Activated CD4-positive, alpha-beta T cell treated with anti-CD3 and anti-CD28 coated beads, Interleukin-2, amount 50 U/mL, for 24 hours (primary cell): Measurements from ENCODE around the gene UTS2R.

Experiments used
- DNase-seq, 2 donors: peaks; one replicate each; pipeline ENCODE4 v3.0.0-alpha.2; 2020; ENCODE audit warnings: low read depth in 1 of 2, low spot score in 1 of 2

The UTS2R gene

DNA sequence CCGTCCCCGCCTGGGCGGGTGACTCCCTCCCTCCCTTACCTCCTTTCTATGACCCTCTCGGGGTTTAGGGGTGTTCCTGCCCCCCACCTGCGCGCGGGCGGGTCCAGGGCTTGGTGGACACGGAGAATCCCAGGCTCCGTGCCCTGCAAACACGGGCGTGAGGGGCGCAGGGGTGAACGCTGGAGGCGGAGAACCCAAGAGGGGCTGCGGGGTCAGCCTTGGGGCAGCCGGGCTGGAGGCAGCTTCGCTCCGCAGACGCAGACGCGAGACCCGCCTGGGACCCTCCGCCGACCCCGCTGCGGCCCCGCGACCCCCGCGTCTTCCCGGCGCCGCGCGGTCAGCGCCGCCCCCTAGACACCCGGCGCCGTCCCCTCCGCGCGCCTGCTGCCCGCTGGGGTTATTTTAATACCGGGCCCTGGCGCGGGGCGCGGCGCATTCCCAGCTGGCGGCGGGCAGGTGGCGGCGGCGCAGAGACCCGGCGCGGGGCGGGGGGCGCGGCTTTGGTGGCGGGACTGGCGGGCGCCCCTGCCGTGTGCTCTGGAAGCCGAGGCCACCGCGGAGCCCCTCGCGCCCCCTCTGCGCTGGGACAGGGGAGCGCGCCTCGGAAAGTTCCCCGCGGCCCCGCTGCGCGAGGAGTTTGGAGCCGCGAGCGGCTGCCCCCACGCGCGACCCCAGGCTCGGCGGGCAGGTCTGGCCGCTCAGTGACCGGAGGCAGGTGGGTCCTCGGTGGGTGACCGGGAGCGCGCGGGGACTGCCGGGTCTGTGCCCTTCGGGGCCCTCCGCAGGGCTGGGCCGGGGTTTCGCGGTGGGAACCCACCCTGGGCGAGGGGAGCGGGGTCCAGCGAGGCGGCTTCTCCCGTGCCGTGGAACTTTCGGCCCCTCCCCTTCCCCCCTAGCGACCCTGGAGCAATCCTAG lies at the start of gene UTS2R:
TSS of gene UTS2R (plus strand) at position 433 of the 916 bp plus-strand sequence. CDS start 2,560 bp downstream, outside the sequence.
- no peak for DNase-seq

DNA sequence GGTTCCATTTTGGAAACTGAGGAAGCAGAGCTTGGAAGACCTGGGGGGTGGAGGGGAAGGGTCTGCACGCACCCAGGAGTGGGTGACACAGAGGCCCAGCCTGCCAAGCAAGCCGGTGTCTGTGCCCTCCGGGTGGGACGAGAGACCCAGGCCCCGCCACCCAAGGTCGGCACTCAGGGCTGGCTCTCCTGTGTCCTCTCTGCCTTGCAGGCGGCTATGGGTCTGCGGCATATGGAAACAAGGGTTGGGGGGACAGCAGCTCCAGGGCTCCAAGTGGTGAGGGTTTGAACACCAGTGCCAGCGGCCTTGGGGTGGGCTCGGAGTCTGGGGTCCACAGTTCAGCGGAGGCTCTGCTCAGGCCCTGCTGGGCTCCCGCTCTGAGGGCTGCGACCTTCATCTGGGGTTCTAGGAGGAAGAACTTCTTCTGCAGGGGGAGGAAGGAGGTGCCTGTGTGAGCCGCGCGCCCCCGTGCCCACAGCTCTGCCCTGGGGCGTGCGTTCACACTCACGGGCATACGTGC lies 49.6 kb upstream of the UTS2R start:
- DNase-seq = no peak

DNA sequence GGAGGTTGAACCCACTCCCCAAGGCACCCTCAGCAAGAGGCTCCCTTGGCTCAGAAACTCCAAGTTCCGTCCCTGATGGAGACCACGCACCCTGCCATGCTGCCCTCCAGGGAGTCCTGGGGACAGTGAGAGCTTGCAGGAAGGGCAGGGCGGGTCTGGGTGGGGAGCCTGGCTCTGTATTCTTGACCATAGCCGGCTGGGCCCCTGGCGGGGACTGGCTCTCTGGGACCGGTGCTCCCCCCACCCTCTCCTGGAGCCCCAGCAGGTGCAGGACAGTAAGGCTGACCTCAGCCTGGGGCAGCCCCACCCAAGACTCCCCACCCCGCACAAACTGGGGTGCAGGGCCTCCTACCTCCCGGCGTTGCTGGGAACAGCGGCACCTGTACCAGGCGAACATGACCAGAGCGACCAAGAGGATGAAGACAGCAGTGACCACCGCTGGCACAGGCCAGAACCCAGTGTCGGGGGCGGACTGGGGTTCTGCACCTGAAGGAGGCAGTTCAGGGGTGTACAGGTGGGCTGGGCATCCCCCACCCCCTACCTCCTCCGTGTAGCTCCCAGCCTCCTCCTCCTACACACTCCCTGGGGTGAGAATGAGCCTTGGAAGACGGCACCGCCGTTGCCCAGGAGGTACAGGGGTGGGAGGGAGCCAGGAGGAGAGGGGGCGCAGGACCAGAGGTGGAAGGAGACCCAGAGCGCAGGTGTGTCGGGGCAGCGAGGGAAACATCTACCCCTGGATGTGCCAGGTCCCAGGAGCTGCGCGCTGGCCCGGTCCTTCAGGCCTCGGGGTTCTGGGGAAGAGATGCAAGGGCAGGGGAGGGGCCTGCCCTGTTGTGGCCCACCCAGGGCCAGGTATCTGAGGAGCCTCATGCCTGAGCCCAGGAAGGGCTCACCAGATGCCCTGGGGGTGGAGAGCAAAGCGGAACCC lies 48.8 kb upstream of the UTS2R start:
- no peak for DNase-seq

DNA sequence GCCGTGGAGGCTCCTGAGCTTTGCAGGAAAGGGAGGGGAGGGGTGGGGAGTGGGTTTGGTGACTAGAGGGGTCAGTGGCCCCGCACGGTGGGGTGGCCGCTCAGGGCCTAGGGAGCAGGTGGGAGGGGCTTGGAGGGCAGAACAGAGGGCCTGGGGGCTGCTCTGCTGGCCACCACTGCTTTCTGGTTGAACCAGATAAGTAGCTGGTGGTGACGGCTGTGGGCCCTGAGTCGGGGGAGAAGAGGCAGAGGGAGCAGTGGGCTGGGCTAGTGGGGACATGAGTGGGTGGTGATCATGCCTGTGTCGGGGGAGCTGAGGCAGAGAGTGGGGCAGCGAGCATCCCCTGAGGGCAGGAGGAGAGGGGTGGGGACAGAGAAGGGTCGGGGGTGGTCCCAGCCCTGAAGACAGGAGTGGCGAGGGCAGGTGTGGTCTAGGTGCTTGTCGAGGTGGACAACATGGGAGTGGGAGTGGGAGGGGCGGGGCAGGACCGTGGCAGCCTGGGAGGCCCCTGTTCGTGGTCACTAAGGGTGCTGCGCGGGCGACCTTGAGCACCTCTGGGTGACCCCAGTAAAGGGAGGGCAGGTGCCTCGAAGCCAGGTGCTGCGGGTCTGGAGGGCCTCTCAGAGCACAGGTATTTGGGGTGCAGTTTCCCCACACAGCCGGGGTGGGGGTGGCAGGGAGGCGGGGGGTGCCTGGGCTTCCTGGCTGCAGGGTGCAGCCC lies 47.9 kb upstream of the UTS2R start:
- DNase-seq = no peak

DNA sequence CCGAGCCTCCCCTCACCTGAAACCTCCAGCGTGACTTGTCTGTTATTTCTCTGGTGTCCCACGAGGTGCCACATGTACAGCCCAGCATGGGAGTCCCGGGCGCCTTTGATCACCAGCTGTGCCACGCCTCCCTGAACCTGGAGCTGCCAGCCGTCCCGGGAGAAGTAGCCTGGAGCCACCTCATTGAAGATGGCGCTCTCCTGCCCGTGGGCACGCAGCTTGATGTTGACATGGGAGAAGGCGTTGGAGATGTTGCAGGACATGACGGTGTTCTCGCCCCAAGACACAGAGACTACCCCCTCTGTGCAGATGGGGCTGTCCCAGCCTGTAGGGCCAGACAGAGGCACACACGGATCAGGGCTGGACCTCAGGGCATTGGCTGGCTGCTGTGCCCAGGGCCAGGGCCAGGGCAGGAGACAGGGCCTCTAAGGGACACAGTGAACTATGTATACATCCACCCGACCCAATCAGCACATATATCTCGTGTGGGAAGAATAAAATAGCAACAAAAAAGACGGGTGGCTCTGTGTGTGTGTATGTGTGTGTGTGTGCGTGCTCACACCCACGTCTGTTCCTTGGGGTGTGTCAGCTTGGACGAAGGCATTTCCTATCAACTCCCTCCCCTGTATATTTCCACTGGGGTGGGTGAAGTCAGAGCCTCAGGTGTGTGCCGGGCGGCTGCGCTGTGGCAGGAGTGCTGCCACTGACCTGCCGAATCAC lies 46.8 kb upstream of the UTS2R start:
- no peak for DNase-seq

DNA sequence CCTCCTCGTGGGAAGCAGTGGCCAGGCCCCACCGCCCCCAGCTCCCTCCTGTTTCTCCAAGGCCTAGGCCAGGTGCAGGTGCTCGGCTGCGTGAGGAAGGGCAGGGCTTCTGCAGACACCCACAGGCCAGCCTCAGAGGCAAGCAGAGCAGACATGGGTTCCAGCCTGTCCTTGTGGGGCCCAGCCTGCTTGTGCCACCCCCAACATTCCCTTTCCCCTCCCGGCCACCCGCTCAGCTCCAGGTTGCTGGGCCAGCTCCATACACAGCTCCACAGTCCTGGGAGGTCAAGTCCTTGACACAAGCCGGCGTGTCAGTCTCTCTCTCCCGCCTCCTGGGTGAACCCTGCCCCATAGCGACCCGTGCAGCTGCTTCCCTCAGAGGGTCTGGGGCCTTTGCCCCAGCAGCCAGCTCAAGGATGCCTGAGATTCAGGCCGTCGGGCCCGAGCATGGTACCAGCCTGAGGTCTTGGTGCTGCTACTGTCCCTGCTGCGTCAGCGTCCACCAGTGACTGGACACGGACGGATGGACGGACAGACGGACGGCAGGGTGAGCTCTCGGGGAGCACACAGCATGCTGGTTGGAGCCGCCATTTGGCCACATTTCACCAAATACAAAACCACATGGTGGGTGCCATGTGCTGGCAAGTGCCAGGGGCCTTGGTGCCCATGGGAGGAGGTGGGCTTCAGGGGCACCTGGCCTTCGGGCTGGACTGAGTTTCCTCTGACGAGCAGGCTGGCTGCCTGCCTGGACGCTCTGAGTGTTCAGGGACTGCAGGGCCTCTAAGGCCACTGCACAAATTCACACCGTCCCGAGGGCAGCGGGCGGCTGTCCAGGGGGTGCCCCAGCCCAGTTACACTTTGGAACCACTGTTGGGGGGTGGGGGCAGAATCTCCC lies 46.0 kb upstream of the UTS2R start:
- no peak for DNase-seq

DNA sequence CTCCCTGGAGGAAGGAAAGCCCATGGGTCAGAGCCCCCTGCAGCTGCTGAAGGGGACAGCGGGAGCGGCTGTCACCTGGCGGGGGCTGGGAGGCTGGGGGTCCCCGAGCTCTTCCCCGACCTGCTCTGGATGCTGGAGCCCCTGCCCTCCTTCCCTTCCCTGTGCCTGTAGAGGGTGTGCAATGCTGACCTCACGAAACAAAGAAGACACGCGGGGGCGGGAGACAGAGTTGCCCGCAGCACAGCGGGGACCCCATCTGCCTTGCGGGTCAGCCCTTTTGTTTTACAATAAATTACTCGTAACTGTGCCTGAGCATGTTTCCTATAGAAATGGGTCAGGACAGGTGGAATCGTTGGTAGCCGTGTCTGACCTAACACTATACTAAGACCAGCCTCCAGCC lies 44.3 kb upstream of the UTS2R start:
- no peak for DNase-seq

DNA sequence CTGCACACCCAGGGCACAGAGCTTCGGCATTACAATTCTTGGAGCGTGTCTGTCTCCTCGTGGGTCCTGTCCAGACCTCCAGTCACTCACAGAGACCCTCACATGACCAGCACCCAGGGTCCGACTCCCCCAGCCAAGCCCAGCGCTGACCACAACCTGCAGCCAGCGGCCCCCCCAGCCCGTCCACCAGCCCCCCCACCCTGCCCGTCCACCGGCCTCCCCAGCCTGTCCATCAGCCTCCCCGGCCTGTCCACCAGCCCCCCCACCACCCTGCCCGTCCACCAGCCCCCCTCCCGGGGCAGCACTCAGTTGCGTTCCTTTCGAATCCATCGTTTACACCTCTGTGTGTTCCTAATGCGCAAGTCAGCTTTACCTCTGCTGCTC lies 43.8 kb upstream of the UTS2R start:
- no peak for DNase-seq

DNA sequence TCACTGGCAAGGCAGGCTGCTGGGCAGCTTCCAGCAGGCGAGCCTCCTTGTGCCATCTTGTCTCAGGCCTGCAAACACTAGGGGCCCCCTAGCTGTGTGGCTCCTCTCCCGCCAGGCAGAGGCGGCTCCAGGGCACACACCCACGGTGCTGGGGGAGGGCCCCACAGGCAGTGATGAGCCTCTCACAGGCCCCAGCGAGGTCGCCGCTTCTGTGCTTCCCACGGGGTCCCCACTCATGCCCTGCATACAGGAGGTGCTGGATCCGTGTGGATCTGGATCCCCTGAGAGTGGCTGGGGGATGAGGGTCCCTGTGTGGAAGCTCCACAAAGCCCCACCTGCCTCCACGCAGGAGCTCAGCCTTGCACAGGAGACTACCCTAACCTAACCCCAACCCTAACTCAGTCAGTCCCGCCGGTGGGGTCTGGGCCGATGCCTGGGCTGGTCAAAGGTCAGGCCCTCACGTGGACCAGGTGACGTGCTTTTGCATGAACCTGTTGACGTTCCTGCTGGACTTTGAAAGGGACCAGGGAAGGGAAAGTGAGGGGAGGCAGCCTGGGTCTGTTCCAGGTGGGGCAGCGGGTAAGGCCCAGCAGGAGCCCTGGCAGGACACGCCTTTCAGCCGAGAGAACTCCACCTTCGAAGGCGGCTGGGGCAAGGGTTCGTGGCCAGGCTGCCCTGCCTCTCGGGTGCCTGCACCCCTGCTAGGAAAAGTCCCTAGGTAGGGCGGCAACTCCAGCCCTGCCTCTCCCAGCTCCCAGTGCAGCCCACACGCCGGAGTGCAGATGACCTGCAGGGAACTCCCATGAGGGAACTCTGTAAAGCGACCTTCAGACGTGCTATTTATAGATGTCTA lies 43.2 kb upstream of the UTS2R start:
- no peak for DNase-seq

DNA sequence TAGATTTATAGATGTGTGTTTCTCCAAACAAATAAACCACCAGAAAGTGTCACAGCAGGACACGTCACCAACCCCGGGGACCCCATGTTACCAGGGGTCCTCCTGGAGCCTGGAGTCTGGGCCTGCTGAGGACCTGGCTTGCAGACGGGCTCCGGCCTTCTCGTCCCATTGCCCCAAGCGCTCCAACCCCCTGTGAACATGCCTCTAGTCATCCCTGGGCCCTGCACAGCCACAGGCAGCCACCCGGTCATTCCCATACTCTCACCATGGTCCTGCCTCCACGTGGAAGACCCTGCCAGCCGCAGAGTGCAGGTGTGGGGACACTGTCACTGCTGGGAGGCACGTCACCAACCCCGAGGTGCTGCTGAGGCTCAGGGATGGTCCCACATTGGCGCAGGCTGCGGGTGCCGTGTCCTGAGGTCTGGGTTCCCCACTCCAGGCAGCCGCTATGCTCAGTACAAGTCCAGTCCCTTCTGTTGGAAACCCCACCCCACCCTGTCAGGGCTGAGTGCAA lies 42.5 kb upstream of the UTS2R start:
- no peak for DNase-seq

DNA sequence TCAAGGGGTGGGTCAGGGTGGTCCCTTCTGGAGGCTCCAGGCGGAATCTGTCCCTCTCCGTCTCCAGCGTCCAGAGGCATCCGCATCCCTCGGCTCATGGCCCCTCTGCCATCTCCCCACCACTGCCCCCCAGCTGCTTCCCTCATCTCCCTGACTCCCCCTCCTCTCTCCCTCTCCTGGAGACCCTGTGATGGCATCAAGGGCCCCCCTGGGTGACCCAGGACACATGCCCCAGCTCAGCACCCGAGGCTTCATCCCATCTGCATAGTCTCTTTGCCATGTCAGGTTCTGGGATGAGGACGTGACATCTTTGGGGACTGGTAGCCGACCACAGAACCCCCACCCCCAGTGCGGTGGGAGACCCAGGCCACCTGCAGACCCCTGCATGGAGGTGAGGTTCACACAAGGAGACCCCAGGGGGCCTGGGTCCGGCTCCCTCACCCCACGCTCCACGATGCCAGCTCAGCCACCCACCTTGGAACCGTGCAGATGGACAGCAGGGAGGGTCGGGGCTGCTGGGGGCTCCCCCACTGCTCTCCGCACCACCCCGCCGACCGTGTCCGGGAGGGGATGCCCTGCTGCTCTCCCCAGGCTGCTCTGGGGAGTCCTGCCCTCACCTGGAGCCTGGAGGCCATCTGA lies 41.8 kb upstream of the UTS2R start:
- no peak for DNase-seq

DNA sequence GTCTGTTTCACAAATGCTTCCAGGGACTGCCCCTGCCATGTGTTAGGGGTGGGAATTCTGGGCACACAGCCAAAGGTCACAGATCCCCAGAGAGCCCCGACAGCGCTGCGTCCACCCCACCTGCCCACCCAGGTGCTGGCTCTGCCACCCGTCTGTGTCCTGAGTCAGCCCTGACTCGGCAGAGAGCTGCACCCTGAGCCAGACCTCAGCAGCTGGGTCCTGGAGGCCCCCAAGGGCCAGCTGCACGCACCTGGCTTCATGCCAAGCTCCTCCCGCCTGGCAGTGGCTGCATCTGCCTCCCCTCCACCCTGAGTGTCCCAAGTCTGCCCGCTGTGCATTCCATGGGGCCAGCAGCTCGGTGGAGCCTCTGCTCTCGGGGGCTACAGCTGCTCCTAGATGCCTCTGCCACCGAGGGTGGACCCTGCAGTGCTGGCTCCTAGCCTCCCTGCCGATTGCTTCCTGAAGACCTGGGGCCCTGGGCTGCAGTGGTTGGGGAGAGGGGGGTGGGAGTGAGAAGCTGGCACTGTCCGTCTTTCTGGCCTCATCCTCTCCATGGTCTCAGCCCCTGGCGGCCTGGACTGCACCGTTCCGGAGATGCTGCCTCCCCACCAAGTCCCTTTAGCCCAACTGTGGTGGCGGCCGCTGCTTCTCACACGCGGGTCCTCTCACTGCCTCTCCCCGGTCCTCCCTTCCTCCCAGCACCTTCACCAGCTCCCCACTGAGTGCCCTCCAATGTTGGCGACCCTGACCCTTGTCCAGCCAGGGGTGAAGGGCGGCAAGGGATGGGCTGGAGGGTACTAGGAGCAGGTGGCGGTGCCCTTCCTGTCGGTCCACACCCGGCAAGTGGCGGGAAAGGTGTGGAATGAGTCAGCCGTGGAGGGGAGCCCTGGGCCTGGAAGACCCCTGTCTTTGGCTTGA lies 41.0 kb upstream of the UTS2R start:
- no peak for DNase-seq

DNA sequence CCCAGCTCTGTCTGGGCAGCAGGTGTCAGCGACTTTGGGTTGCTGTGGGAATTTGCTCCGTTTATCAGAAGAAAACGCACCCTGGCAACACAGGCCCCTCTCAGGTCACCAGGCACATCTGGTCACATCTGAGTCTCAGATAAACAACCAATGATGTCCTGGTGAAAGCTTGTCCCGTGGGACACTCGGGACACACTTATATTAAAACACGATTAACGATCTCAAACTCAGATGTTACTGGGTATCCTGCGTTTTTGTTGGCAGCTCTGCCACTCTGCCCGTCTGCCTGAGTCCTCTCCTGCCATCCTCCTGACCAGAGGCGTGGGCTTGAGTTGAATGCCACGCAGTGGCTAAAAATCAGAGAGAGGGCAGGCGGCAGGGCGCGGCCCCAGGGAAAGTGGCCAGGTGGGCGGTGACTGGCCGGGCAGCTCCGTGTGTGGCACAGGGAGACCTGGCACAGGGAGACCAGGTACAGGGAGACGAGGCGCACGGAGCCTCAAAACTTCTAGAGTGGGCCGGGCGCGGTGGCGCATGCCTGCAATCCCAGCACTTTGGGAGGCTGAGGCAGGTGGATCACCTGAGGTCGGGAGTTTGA lies 40.1 kb upstream of the UTS2R start:
- no peak for DNase-seq

DNA sequence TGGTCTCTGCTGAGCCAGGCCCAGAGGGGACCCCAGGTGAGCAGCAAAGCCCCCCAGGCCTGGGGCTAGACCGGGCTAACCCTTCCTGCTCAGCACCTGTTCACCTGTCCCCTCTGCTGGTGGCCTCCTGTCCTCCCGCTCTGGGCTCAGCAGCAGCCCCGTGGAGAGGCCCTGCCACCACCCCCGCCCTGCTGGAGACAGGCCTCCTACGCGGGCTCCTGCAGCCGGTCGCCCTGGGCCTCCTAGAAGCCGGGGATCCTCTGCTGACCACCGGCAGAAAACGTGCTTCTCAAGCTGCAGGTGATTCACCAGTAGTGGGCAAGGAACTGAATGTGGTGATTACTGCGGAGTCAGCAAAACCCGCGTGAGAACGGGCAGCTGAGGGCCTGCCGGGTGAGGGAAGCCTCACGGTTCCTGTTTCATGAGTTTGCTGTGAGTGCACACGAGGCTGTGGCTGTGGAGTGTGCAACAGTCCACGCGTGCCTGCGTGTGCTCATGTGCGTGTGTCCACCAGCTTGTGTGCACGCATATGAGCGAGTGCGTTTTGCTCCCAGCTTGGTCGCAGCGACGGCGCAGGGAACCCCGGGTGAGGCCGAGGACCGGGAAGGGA lies 38.8 kb upstream of the UTS2R start:
- DNase-seq = no peak

DNA sequence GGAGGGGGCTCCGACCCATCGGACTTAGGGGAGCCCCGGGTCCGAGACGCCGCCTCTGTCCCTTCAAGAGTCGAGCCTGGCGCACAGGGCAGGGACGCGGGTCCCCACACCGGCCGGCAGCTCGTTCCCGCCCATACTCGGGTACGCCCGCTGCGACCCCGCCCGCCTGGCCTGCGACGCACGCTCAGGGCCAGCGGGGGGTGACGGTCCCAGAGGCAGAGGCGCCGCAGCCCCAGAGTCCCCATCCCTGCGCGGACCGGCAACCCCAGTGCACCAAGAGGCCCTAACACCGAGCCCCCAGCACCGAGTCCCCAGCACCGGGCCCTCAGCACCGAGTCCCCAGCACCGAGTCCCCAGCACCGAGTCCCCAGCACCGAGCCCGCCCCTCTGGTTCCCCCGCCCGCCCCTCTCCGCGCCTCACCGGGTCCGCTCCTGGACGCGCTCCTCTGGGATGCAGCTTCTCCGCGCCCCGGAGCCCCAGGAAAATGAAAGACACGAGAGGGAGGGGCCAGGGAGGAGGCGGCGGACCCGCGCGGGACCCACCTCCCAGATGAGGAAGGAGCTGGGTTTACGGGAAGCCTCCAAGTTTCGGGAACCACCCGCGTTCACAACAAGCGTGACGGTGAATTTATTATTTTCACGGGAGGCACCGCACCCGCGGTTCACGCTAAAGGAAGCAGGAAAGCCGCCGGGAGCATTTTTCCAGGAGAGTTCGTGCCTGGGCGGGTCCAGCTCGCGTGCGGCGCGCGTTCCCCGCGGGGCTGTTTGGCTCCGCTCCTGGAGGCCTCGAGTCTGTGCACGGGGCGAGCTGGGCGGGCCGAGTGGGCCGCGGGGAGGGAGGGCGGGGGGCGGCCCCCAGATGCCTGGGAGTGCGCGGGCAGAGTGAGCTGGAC lies 38.0 kb upstream of the UTS2R start, which contains the start of gene SECTM1:
TSS of gene SECTM1 (minus strand) at position 488 of the 893 bp plus-strand sequence. CDS start 6,526 bp downstream, outside the sequence.
- no peak for DNase-seq
